Stomach (tissue), 9 donors: ENCODE results near the gene CELF6. TPM values are rescaled to one million over a fixed set of nuclear protein-coding genes. Genes with fewer than 3 reads are reported as not detected.

Experiments used
- DNase-seq, 2 donors: peaks; one replicate each; pipeline versions ENCODE4 v3.0.0 to v3.0.0-alpha.2; 2013 to 2019
- H3K27ac ChIP-seq, 5 donors: fragments of 200-600 bp in 4 of 5; sonication (generic) in 4 of 5; one replicate each; pipeline ENCODE4 v1.5.1; 2013 to 2019; ENCODE audit warnings: mild to moderate bottlenecking in 1 of 5, moderate library complexity in 1 of 5
- H3K27me3 ChIP-seq, 3 donors: fragments of 200-600 bp; sonication (generic); one replicate each; pipeline ENCODE4 v1.5.1; 2017 to 2019; ENCODE audit warnings: mixed run types in 1 of 3
- H3K36me3 ChIP-seq, 4 donors: fragments of 200-600 bp; sonication (generic); 1 replicate in 3 of 4; 2 replicates in 1 of 4; pipeline ENCODE4 v1.5.1; 2016 to 2019
- H3K4me1 ChIP-seq, 4 donors: fragments of 200-600 bp; sonication (generic); one replicate each; pipeline ENCODE4 v1.5.1; 2016 to 2019
- H3K4me3 ChIP-seq, 4 donors: fragments of 200-600 bp; sonication (generic) in 3 of 4; one replicate each; pipeline ENCODE4 v1.5.1; 2016 to 2019; ENCODE audit warnings: mild to moderate bottlenecking in 1 of 4
- H3K9me3 ChIP-seq, 4 donors: fragments of 200-600 bp; sonication (generic); one replicate each; pipeline ENCODE4 v1.5.1; 2016 to 2019
- CTCF ChIP-seq, 7 experiments: fragments of 450-650 bp in 4 of 7; fragments of 200-600 bp in 3 of 7; sonication (generic) in 3 of 7; IDR thresholded peaks; one replicate each; pipeline ENCODE4 v1.5.1; 2016 to 2019; ENCODE audit warnings: antibody characterized with exemption in 7 of 7, control low read depth in 2 of 7, mild to moderate bottlenecking in 1 of 7
- EP300 ChIP-seq: sonication (generic); formaldehyde crosslinking; IDR thresholded peaks from one replicate; pipeline ENCODE4 v1.6.1; 2017; ENCODE audit warnings: antibody characterized with exemption
- POLR2A ChIP-seq, 4 donors: fragments of 450-650 bp; IDR thresholded peaks; one replicate each; pipeline ENCODE4 v1.6.1; 2016; ENCODE audit warnings: antibody characterized with exemption in 4 of 4, control low read depth in 2 of 4, mild to moderate bottlenecking in 1 of 4, moderate library complexity in 1 of 4
- POLR2AphosphoS5 ChIP-seq, 3 donors: sonication (generic); formaldehyde crosslinking; IDR thresholded peaks; one replicate each; pipeline ENCODE4 v1.6.1; 2016; ENCODE audit warnings: antibody characterized with exemption in 3 of 3
- WGBS, 5 donors: extraction: QIAGEN DNeasy Blood & Tissue Kit in 3 of 5; methylation state at CpG; one replicate each; pipeline versions ENCODE4 v1.1.5 to v1.1.7; 2013 to 2018; 5-methylcytosine and 5-hydroxymethylcytosine counted together
- intact Hi-C: fragments of 100-400 bp; cut with DNase I; formaldehyde crosslinking; loops from one replicate; pipeline ENCODE4 v1.15.1; 2023; ENCODE audit warnings: low total_unique reads
- polyA plus RNA-seq, 3 donors: library from polyadenylated mRNA; stranded (reverse); fragments of 200-250 nt; gene quantifications; one replicate each; pipeline ENCODE4 v1.2.3, GENCODE V29; 2013
- total RNA-seq, 5 donors: library from RNA; depleted of rRNA; stranded (reverse); fragments of >200 nt; gene quantifications; one replicate each; pipeline versions ENCODE4 v1.1.0 to v1.2.3, GENCODE V29; 2014 to 2016
- donor health status: healthy with polysubstance abuse.
- donor health status: Bipolar disorder and iron deficiency.
- donor health status: healthy.

The CELF6 gene
- total and polyA plus RNA-seq, 8 donors: 0.44 to 4.0 (median 1.2) TPM; not detected in 2

- Histone ChIP-seq H3K4me3 (no peak overlapping the region), H3K4me1 (no peaks in the 10 kb centered on the region), H3K36me3 (no peaks in the 10 kb centered on the region), H3K9me3 (no peaks in the 10 kb centered on the region), H3K27me3 (no peaks in the 10 kb centered on the region), H3K27ac (no peak overlapping the region)
- TF ChIP-seq POLR2AphosphoS5 (IDR thresholded peaks at IDR 0.05) (no peak), POLR2A (IDR thresholded peaks at IDR 0.05) (no peak), CTCF (IDR thresholded peaks at IDR 0.05) (no peak), EP300 (no peak)
- 82 to 95% (median 93%) methylated on average over 1 of the region's 1 CpG for whole genome bisulfite sequencing, 5 donors
- intact Hi-C loops: loop anchor here (5.0 kb wide), 1 partner anchor 82 kb away; no protein-coding TSS in a partner anchor
- DNase-seq: no peak
Observed at GRCh38 chr15:72284781-72285180, 35.2 kb downstream of the CELF6 start.

- intact Hi-C loops: loop anchor here (5.0 kb wide), 1 partner anchor 79 kb away; no protein-coding TSS in a partner anchor
- Histone ChIP-seq H3K27ac (no peak overlapping the region), H3K36me3 (no peaks in the 10 kb centered on the region), H3K27me3 (no peaks in the 10 kb centered on the region), H3K4me3 (no peak overlapping the region), H3K4me1 (no peaks in the 10 kb centered on the region), H3K9me3 (no peaks in the 10 kb centered on the region)
- no peak for DNase-seq
- TF ChIP-seq CTCF (IDR thresholded peaks at IDR 0.05) (no peak), EP300 (no peak), POLR2AphosphoS5 (IDR thresholded peaks at IDR 0.05) (no peak), POLR2A (IDR thresholded peaks at IDR 0.05) (no peak)
- 75 to 93% (median 87%) methylated on average over 3 of the region's 3 CpGs for WGBS, 5 donors
Observed at GRCh38 chr15:72281713-72282112, 38.2 kb downstream of the CELF6 start.

DNA sequence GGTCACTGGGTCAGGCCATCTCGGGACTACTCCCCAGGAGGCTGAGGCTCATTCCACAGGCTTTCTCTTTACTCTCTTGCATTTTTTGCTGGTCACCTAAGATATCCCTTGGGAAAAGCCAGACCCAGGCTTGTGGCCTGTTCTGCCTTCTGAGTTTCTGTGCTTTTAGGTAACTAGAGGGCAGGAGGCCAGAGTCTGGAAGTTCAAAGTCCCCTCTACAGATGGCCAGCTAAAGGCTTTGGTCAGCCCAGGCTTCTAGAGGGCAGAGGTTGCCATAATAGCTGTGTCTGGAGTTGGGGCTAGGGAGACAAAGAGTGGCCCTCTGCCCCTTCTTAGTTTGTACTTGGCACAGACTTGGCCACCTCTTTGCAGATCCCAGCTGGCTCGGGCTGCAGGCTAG is 39.2 kb downstream of the CELF6 start:
- intact Hi-C loops: loop anchor here (5.0 kb wide), 1 partner anchor 78 kb away; no protein-coding TSS in a partner anchor
- no peak for TF ChIP-seq POLR2AphosphoS5 (IDR thresholded peaks at IDR 0.05)
- TF ChIP-seq POLR2A (IDR thresholded peaks at IDR 0.05): no peak
- no peak for TF ChIP-seq EP300
- no peak for TF ChIP-seq CTCF (IDR thresholded peaks at IDR 0.05)
- Histone ChIP-seq H3K4me1 (no peaks in the 10 kb centered on the region), H3K36me3 (no peaks in the 10 kb centered on the region), H3K27me3 (no peaks in the 10 kb centered on the region), H3K27ac (no peak overlapping the region), H3K9me3 (no peaks in the 10 kb centered on the region), H3K4me3 (no peak overlapping the region)
- WGBS, 5 donors: 56 to 89% (median 75%) methylated on average over 2 of the region's 2 CpGs
- no peak for DNase-seq

DNA sequence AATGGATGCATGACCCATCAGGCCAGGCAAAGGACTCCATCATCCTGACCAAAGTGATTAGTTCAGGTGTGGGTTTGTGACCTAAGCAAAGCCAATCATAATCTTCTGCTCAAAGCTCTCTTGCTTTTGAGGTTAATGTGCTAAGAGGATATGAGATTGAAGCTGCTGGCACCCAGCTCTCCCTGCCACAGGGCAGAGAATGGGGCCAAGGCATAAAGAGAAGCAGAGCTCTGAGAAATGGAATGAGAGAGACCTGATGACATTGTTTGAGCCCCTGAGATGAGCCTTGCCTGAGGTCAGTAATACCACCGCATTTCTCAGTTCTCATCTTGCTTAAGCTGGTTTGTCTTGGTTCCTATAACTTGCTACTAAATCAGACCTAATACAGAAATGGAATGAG is 41.2 kb downstream of the CELF6 start:
- H3K4me1 ChIP-seq: no peaks in the 10 kb centered on the region
- no peak for DNase-seq
- no peaks in the 10 kb centered on the region for H3K36me3 ChIP-seq
- H3K27me3 ChIP-seq: no peaks in the 10 kb centered on the region
- H3K4me3 ChIP-seq: no peak overlapping the region
- 72 to 89% (median 87%) methylated on average over 1 of the region's 1 CpG for WGBS, 5 donors
- H3K27ac ChIP-seq: no peak overlapping the region
- no peak for TF ChIP-seq POLR2AphosphoS5 (IDR thresholded peaks at IDR 0.05)
- no peak for TF ChIP-seq EP300
- TF ChIP-seq CTCF (IDR thresholded peaks at IDR 0.05): no peak
- no peak for TF ChIP-seq POLR2A (IDR thresholded peaks at IDR 0.05)
- H3K9me3 ChIP-seq: no peaks in the 10 kb centered on the region
- intact Hi-C loops: no loop called here
